Right lobe of liver (tissue), 6 donors: ENCODE measurements around the gene OASL. TPM values are rescaled to one million over a fixed set of nuclear protein-coding genes. Genes with fewer than 3 reads are reported as not detected.

ENCODE experiments used
- ATAC-seq, 4 donors: fragments of 200-7000 bp; cut with Tn5 transposase; one replicate each; pipeline ENCODE4 v1.9.1; 2020; ENCODE audit warnings: mild to moderate bottlenecking in 4 of 4, moderate library complexity in 4 of 4
- DNase-seq, 3 donors: peaks; one replicate each; pipeline ENCODE4 v3.0.0-alpha.2; 2020
- H3K27ac ChIP-seq, 3 donors: fragments of 200-600 bp; one replicate each; pipeline ENCODE4 v1.8.0; 2022
- H3K27me3 ChIP-seq, 2 donors: fragments of 200-600 bp; one replicate each; pipeline ENCODE4 v1.8.0; 2022
- H3K36me3 ChIP-seq, 4 donors: fragments of 200-600 bp; sonication (generic) in 1 of 4; one replicate each; pipeline versions ENCODE4 v1.5.1 to v1.8.0; 2017 to 2022; ENCODE audit warnings: control low read depth in 1 of 4
- H3K4me1 ChIP-seq, 4 donors: fragments of 200-600 bp; sonication (generic) in 1 of 4; one replicate each; pipeline versions ENCODE4 v1.5.1 to v1.8.0; 2017 to 2022; ENCODE audit warnings: control low read depth in 1 of 4
- H3K4me3 ChIP-seq, 3 donors: fragments of 200-600 bp; one replicate each; pipeline ENCODE4 v1.8.0; 2022
- H3K9me3 ChIP-seq, 4 donors: fragments of 200-600 bp; sonication (generic) in 1 of 4; one replicate each; pipeline versions ENCODE4 v1.5.1 to v1.8.0; 2017 to 2022; ENCODE audit warnings: control low read depth in 1 of 4
- CTCF ChIP-seq, 4 donors: fragments of 200-600 bp in 3 of 4; fragments of 450-650 bp in 1 of 4; IDR thresholded peaks; one replicate each; pipeline versions ENCODE4 v1.5.1 to v1.8.0; 2016 to 2022; ENCODE audit warnings: antibody characterized with exemption in 4 of 4, mild to moderate bottlenecking in 2 of 4
- POLR2A ChIP-seq: fragments of 450-650 bp; IDR thresholded peaks from one replicate; pipeline ENCODE4 v1.6.1; 2017; ENCODE audit warnings: antibody characterized with exemption, mild to moderate bottlenecking
- WGBS: methylation state at CpG from one replicate; pipeline ENCODE4 v1.1.6; 2018; ENCODE audit warnings: low coverage, low lambda C conversion rate; ENCODE audit not compliant: insufficient coverage; ENCODE audit errors: missing lambda C conversion rate; 5-methylcytosine and 5-hydroxymethylcytosine counted together
- intact Hi-C, 2 donors: fragments of 100-400 bp; cut with DNase I; formaldehyde crosslinking; loops; one replicate each; pipeline versions ENCODE4 v1.11.2 to v1.14.1; 2022
- total RNA-seq, 6 experiments: library from RNA; depleted of rRNA in 2 of 6; stranded (reverse); fragments of >200 nt in 2 of 6; fragmentation: NEBNext Ultra II Directional in 3 of 6; extraction: Animal tissue kit (Norgen Biotek cat#: 25700) in 3 of 6; gene quantifications; one replicate each; pipeline versions ENCODE4 v1.1.0 to v1.2.4, GENCODE V29; 2016 to 2023
- donor health status: DM: no; HTN: yes; CAD: no.
- donor health status: DM: no; HTN: no; CAD: no.
- donor health status: DM: no; HTN: no; CAD: no.
- donor health status: DM: no; HTN: yes; CAD: no.
- donor health status: DM: no; HTN: yes; CAD: no.

OASL gene
- total RNA-seq, 6 experiments from 2014 or later, result 1.6 to 19.2 (median 4.1) TPM

- TF ChIP-seq POLR2A (peak; percentile 57), CTCF (IDR thresholded peaks at IDR 0.05) (no peak)
- Histone ChIP-seq H3K4me3 (peak within 1 kb of the TSS; percentile 83 to 93 (median 86)), H3K27ac (peak within 1 kb of the TSS; percentile 42 to 47 (median 45)), H3K36me3 (no peaks in the 10 kb centered on the region), H3K4me1 (peaks cover 0 to 8% (median 2%) of the 10 kb centered on the region in 4 donors), H3K27me3 (no peaks in the 10 kb centered on the region), H3K9me3 (no peaks in the 10 kb centered on the region)
- under 1% methylated on average over 25 of the region's 34 CpGs for WGBS
- peak; percentile 87 to 93 (median 93) for DNase-seq
- intact Hi-C loops, result no loop called here
- peak; percentile 96 to 98 (median 96) for ATAC-seq
These were observed 22.9 kb downstream of the OASL start, which contains the start of gene C12orf43 for GRCh38 chr12:121015825-121016766. Gene C12orf43 (minus strand): TSS chr12:121016487. CDS start chr12:121016474, 13 bp downstream.

- Histone ChIP-seq H3K27ac (no peak overlapping the region), H3K4me3 (no peak overlapping the region), H3K36me3 (peaks cover 0 to 6% (median 0%) of the 10 kb centered on the region in 4 donors), H3K27me3 (no peaks in the 10 kb centered on the region), H3K9me3 (no peaks in the 10 kb centered on the region), H3K4me1 (peaks cover 0 to 11% (median 2%) of the 10 kb centered on the region in 4 donors)
- no peak for DNase-seq
- ATAC-seq, result no peak
- 71% methylated on average over 3 of the region's 3 CpGs for WGBS
- intact Hi-C loops, result no loop called here
- no peak for TF ChIP-seq POLR2A
- peak in 2 of 4 donors; percentile 17 to 18 for TF ChIP-seq CTCF (IDR thresholded peaks at IDR 0.05)
These were observed 25.3 kb downstream of the OASL start for GRCh38 chr12:121013715-121014114.

GRCh38 chr12:121011820-121012219, 27.2 kb downstream of the OASL start:
- intact Hi-C loops, result no loop called here
- Histone ChIP-seq H3K27me3 (no peaks in the 10 kb centered on the region), H3K4me3 (no peak overlapping the region), H3K9me3 (no peaks in the 10 kb centered on the region), H3K4me1 (peaks cover 0 to 11% (median 2%) of the 10 kb centered on the region in 4 donors), H3K27ac (no peak overlapping the region), H3K36me3 (peaks cover 0 to 6% (median 0%) of the 10 kb centered on the region in 4 donors)
- ATAC-seq, result no peak
- no peak for DNase-seq
- 68% methylated on average over 6 of the region's 6 CpGs for WGBS
- TF ChIP-seq POLR2A (no peak), CTCF (IDR thresholded peaks at IDR 0.05) (no peak)

GRCh38 chr12:121010860-121011259, 28.2 kb downstream of the OASL start:
- intact Hi-C loops, result no loop called here
- peaks cover 0 to 6% (median 0%) of the 10 kb centered on the region in 4 donors for H3K36me3 ChIP-seq
- 35% methylated on average over 6 of the region's 8 CpGs for WGBS

More at GRCh38 chr12:121010860-121011259, 28.2 kb downstream of the OASL start:
- no peak overlapping the region for H3K4me3 ChIP-seq
- H3K27ac ChIP-seq, result no peak overlapping the region
- H3K4me1 ChIP-seq, result peaks cover 0 to 10% (median 2%) of the 10 kb centered on the region in 4 donors
- ATAC-seq (peak in 1 of 4 donors; percentile 45), DNase-seq (no peak)
- no peaks in the 10 kb centered on the region for H3K9me3 ChIP-seq
- no peaks in the 10 kb centered on the region for H3K27me3 ChIP-seq
- no peak for TF ChIP-seq CTCF (IDR thresholded peaks at IDR 0.05)
- TF ChIP-seq POLR2A, result no peak
